WTC11 (cell line): ENCODE results near the gene TMCC2. TPM values are rescaled to one million over a fixed set of nuclear protein-coding genes. Genes with fewer than 3 reads are reported as not detected.
A peak's percentile ranks its signal among the peaks of the same experiment; 100 is the strongest.

Source experiments
- CREB1 ChIP-seq: sonication (generic); formaldehyde crosslinking; IDR thresholded peaks from 2 replicates; pipeline ENCODE4 v1.8.0; 2023; ENCODE audit warnings: mild to moderate bottlenecking, missing genetic modification reagents
- E2F4 ChIP-seq: sonication (generic); formaldehyde crosslinking; IDR thresholded peaks from 2 replicates; pipeline ENCODE4 v1.8.1; 2022; ENCODE audit warnings: low read depth, mild to moderate bottlenecking, moderate library complexity, missing genetic modification reagents, borderline replicate concordance
- ELF4 ChIP-seq: sonication (generic); formaldehyde crosslinking; IDR thresholded peaks from 2 replicates; pipeline ENCODE4 v1.8.1; 2022; ENCODE audit warnings: low read depth, mild to moderate bottlenecking, moderate library complexity, missing genetic modification reagents
- ESRRA ChIP-seq: sonication (generic); formaldehyde crosslinking; IDR thresholded peaks from 2 replicates; pipeline ENCODE4 v1.8.1; 2022; ENCODE audit warnings: mild to moderate bottlenecking, missing genetic modification reagents, borderline replicate concordance
- FOXK1 ChIP-seq: sonication (generic); formaldehyde crosslinking; IDR thresholded peaks from 2 replicates; pipeline ENCODE4 v1.8.0; 2022; ENCODE audit warnings: mild to moderate bottlenecking, moderate library complexity, missing genetic modification reagents
- GABPB1 ChIP-seq: sonication (generic); formaldehyde crosslinking; IDR thresholded peaks from 2 replicates; pipeline ENCODE4 v1.8.1; 2023; ENCODE audit warnings: mild to moderate bottlenecking, missing genetic modification reagents
- GRHL2 ChIP-seq: fragments of 250-450 bp; sonication (Bioruptor Pico); IDR thresholded peaks from 2 replicates; pipeline ENCODE4 v1.8.0; 2022; ENCODE audit warnings: mild to moderate bottlenecking, moderate library complexity; ENCODE audit not compliant: insufficient replicate concordance, severe bottlenecking
- HMGA2 ChIP-seq: fragments of 250-450 bp; sonication (Bioruptor Pico); IDR thresholded peaks from 2 replicates; pipeline ENCODE4 v1.4.0; 2021; ENCODE audit warnings: mild to moderate bottlenecking, moderate library complexity
- IRF1 ChIP-seq: sonication (generic); formaldehyde crosslinking; IDR thresholded peaks from 2 replicates; pipeline ENCODE4 v1.8.0; 2023; ENCODE audit warnings: missing genetic modification reagents
- JAZF1 ChIP-seq: fragments of 250-450 bp; sonication (Bioruptor Pico); IDR thresholded peaks from 2 replicates; pipeline ENCODE4 v1.9.0; 2021; ENCODE audit warnings: moderate library complexity, mild to moderate bottlenecking, inconsistent platforms
- JUN ChIP-seq: sonication (generic); formaldehyde crosslinking; IDR thresholded peaks from 2 replicates; pipeline ENCODE4 v1.8.0; 2023; ENCODE audit warnings: mild to moderate bottlenecking, missing genetic modification reagents
- NFATC4 ChIP-seq: fragments of 250-450 bp; sonication (Bioruptor Pico); IDR thresholded peaks from 2 replicates; pipeline ENCODE4 v1.9.0; 2021; ENCODE audit warnings: mild to moderate bottlenecking
- NFYB ChIP-seq: sonication (generic); formaldehyde crosslinking; conservative IDR thresholded peaks from 2 replicates; pipeline ENCODE4 v1.8.0; 2022; ENCODE audit warnings: low read depth, missing genetic modification reagents
- NR1H2 ChIP-seq: sonication (generic); formaldehyde crosslinking; IDR thresholded peaks from 2 replicates; pipeline ENCODE4 v1.9.0; 2021; ENCODE audit warnings: mild to moderate bottlenecking, moderate library complexity, missing genetic modification reagents
- RORB ChIP-seq: fragments of 250-450 bp; sonication (Bioruptor Pico); IDR thresholded peaks from 2 replicates; pipeline ENCODE4 v1.9.0; 2021; ENCODE audit warnings: mild to moderate bottlenecking
- SMAD3 ChIP-seq: sonication (generic); formaldehyde crosslinking; IDR thresholded peaks from 2 replicates; pipeline ENCODE4 v1.8.0; 2022; ENCODE audit warnings: missing genetic modification reagents, mild to moderate bottlenecking, borderline replicate concordance
- SMAD4 ChIP-seq: sonication (generic); formaldehyde crosslinking; IDR thresholded peaks from 2 replicates; pipeline ENCODE4 v1.8.0; 2022; ENCODE audit warnings: mild to moderate bottlenecking, missing genetic modification reagents
- SOX15 ChIP-seq: fragments of 250-450 bp; sonication (Bioruptor Pico); IDR thresholded peaks from 2 replicates; pipeline ENCODE4 v1.9.0; 2021; ENCODE audit warnings: mild to moderate bottlenecking
- SP1 ChIP-seq: sonication (generic); formaldehyde crosslinking; conservative IDR thresholded peaks from 2 replicates; pipeline ENCODE4 v1.8.1; 2022; ENCODE audit warnings: missing genetic modification reagents
- TEAD4 ChIP-seq: sonication (generic); formaldehyde crosslinking; IDR thresholded peaks from 2 replicates; pipeline ENCODE4 v1.8.0; 2022; ENCODE audit warnings: mild to moderate bottlenecking, missing genetic modification reagents
- USF1 ChIP-seq: sonication (generic); formaldehyde crosslinking; IDR thresholded peaks from 2 replicates; pipeline ENCODE4 v1.8.0; 2022; ENCODE audit warnings: mild to moderate bottlenecking, missing genetic modification reagents
- USF2 ChIP-seq: sonication (generic); formaldehyde crosslinking; IDR thresholded peaks from 2 replicates; pipeline ENCODE4 v1.8.1; 2023; ENCODE audit warnings: mild to moderate bottlenecking, missing genetic modification reagents, moderate library complexity
- ZMAT4 ChIP-seq: fragments of 250-450 bp; sonication (Bioruptor Pico); IDR thresholded peaks from 2 replicates; pipeline ENCODE4 v1.9.0; 2021; ENCODE audit warnings: mild to moderate bottlenecking
- ZNF121 ChIP-seq: sonication (generic); formaldehyde crosslinking; IDR thresholded peaks from 2 replicates; pipeline ENCODE4 v1.8.0; 2023; ENCODE audit warnings: missing genetic modification reagents
- ZNF138 ChIP-seq: sonication (generic); formaldehyde crosslinking; conservative IDR thresholded peaks from 2 replicates; pipeline ENCODE4 v1.8.1; 2022; ENCODE audit warnings: mild to moderate bottlenecking, moderate library complexity, missing genetic modification reagents
- ZNF219 ChIP-seq: sonication (generic); formaldehyde crosslinking; IDR thresholded peaks from 2 replicates; pipeline ENCODE4 v1.8.0; 2023; ENCODE audit warnings: missing genetic modification reagents, mild to moderate bottlenecking, borderline replicate concordance
- ZNF263 ChIP-seq: sonication (generic); formaldehyde crosslinking; IDR thresholded peaks from 2 replicates; pipeline ENCODE4 v1.8.1; 2022; ENCODE audit warnings: low read depth, mild to moderate bottlenecking, moderate library complexity, missing genetic modification reagents
- ZNF317 ChIP-seq: sonication (generic); formaldehyde crosslinking; IDR thresholded peaks from 2 replicates; pipeline ENCODE4 v1.8.1; 2023; ENCODE audit warnings: low read depth, mild to moderate bottlenecking, moderate library complexity, missing genetic modification reagents, borderline replicate concordance
- ZNF423 ChIP-seq: fragments of 250-450 bp; sonication (Bioruptor Pico); IDR thresholded peaks from 2 replicates; pipeline ENCODE4 v2.1.2; 2022; ENCODE audit warnings: mild to moderate bottlenecking, moderate library complexity
- ZNF671 ChIP-seq: fragments of 250-450 bp; sonication (Bioruptor Pico); IDR thresholded peaks from 2 replicates; pipeline ENCODE4 v1.8.0; 2021; ENCODE audit warnings: mild to moderate bottlenecking
- ZSCAN18 ChIP-seq: fragments of 250-450 bp; sonication (Bioruptor Pico); IDR thresholded peaks from 2 replicates; pipeline ENCODE4 v2.1.2; 2022; ENCODE audit warnings: mild to moderate bottlenecking, moderate library complexity
- total RNA-seq: library from RNA; stranded (reverse); gene quantifications from 3 replicates; pipeline ENCODE4 v1.2.3, GENCODE V29; 2021
- TF ChIP-seq, protein P1 (sequence below): sonication (generic); formaldehyde crosslinking; IDR thresholded peaks from 2 replicates; pipeline ENCODE4 v1.8.1; 2022; ENCODE audit warnings: mild to moderate bottlenecking, moderate library complexity, missing genetic modification reagents
- TF ChIP-seq, protein P2 (sequence below): sonication (generic); formaldehyde crosslinking; IDR thresholded peaks from 2 replicates; pipeline ENCODE4 v1.8.1; 2023; ENCODE audit warnings: mild to moderate bottlenecking, moderate library complexity, missing genetic modification reagents
- TF ChIP-seq, protein P3 (sequence below): sonication (generic); formaldehyde crosslinking; IDR thresholded peaks from 2 replicates; pipeline ENCODE4 v1.8.0; 2022; ENCODE audit warnings: mild to moderate bottlenecking, missing genetic modification reagents

TMCC2 gene
- total RNA-seq, 1 experiment from 2014 or later, result 9.5 TPM

DNA sequence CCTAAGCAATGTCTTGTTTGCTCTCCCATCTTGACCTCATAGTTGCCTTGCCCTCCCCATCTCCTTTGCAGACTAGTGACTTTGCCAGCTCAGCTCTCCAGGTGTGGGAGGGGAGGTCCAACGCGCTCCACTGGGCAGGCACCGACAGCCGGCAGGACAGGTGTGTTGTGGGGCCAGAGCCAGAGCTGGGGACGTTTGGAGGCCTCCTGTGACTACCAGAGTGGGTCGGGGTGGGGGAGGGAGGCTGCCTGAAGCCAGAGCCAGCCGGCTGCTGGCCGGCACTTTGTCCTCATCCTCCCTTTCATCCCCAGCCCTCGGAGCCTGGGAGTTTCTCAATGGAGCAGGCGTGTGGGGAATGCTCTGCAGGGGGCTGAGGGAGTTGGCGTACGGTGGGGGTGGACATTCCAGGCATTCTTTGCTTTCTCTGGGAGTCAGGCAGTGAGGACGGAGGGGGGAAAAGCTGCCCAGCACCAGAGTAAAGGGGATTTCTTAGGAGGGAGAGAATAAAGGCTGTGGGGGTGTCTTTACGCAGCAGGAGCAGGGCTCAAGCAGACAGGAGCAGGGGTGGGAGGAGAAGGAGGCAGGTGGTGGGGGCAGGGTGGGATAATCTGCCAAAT lies 73.6 kb downstream of the TMCC2 start (continued):
- TF ChIP-seq IRF1 (CRISPR knock-in tag) (no peak), ZNF263 (no peak), ZNF138 (CRISPR knock-in tag) (0 out of 2 replicates have a peak, but pooled peaks have one; percentile 59), NR1H2 (CRISPR knock-in tag) (no peak), ZNF219 (CRISPR knock-in tag) (no peak), HMGA2 (no peak), ZNF121 (CRISPR knock-in tag) (no peak), SMAD4 (CRISPR knock-in tag) (no peak), NFATC4 (peak; percentile 47; the same call in 1 of the 2 replicates), ZNF671 (CRISPR knock-in tag) (no peak), SMAD3 (CRISPR knock-in tag) (no peak), USF1 (CRISPR knock-in tag) (peak; percentile 48; the same call in 1 of the 2 replicates), RORB (CRISPR knock-in tag) (no peak), FOXK1 (CRISPR knock-in tag) (peak; percentile 74), NFYB (no peak), GRHL2 (CRISPR knock-in tag) (no peak), ZSCAN18 (no peak), SP1 (CRISPR knock-in tag) (peak; percentile 90), JAZF1 (no peak), CREB1 (CRISPR knock-in tag) (no peak), ZNF317 (no peak), ZMAT4 (no peak), ELF4 (no peak), SOX15 (CRISPR knock-in tag) (no peak), JUN (CRISPR knock-in tag) (no peak), ESRRA (CRISPR knock-in tag) (no peak), USF2 (CRISPR knock-in tag) (no peak), GABPB1 (peak; percentile 46; the same call in 1 of the 2 replicates), E2F4 (CRISPR knock-in tag) (no peak), ZNF423 (CRISPR knock-in tag) (peak; percentile 85), TEAD4 (CRISPR knock-in tag) (peak; percentile 99)
- TF ChIP-seq, protein P1, sequence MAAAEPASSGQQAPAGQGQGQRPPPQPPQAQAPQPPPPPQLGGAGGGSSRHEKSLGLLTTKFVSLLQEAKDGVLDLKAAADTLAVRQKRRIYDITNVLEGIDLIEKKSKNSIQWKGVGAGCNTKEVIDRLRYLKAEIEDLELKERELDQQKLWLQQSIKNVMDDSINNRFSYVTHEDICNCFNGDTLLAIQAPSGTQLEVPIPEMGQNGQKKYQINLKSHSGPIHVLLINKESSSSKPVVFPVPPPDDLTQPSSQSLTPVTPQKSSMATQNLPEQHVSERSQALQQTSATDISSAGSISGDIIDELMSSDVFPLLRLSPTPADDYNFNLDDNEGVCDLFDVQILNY (CRISPR knock-in tag), result no peak
- TF ChIP-seq, protein P2, sequence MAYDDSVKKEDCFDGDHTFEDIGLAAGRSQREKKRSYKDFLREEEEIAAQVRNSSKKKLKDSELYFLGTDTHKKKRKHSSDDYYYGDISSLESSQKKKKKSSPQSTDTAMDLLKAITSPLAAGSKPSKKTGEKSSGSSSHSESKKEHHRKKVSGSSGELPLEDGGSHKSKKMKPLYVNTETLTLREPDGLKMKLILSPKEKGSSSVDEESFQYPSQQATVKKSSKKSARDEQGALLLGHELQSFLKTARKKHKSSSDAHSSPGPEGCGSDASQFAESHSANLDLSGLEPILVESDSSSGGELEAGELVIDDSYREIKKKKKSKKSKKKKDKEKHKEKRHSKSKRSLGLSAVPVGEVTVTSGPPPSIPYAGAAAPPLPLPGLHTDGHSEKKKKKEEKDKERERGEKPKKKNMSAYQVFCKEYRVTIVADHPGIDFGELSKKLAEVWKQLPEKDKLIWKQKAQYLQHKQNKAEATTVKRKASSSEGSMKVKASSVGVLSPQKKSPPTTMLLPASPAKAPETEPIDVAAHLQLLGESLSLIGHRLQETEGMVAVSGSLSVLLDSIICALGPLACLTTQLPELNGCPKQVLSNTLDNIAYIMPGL (CRISPR knock-in tag), result no peak
- TF ChIP-seq, protein P3, sequence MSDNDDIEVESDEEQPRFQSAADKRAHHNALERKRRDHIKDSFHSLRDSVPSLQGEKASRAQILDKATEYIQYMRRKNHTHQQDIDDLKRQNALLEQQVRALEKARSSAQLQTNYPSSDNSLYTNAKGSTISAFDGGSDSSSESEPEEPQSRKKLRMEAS (CRISPR knock-in tag), result peak; percentile 72
